Large intestine (tissue), 3 donors: ENCODE results near the gene LCOR. TPM values are rescaled to one million over a fixed set of nuclear protein-coding genes. Genes with fewer than 3 reads are reported as not detected.
A peak's percentile ranks its signal among the peaks of the same experiment; 100 is the strongest.

Experiments used
- DNase-seq, 2 donors: peaks; one replicate each; pipeline versions ENCODE4 v3.0.0 to v3.0.0-alpha.2; 2013
- H3K27ac ChIP-seq: one replicate; pipeline ENCODE4 v1.5.1; 2013; ENCODE audit warnings: low read length
- H3K27me3 ChIP-seq: 2 replicates; pipeline ENCODE4 v1.6.1; 2013; ENCODE audit warnings: low read length; ENCODE audit not compliant: control insufficient read depth, insufficient read depth
- H3K36me3 ChIP-seq: 2 replicates; pipeline ENCODE4 v1.6.1; 2013; ENCODE audit warnings: low read length; ENCODE audit not compliant: control insufficient read depth, insufficient read depth
- H3K4me1 ChIP-seq: one replicate; pipeline ENCODE4 v1.6.1; 2013; ENCODE audit warnings: low read length; ENCODE audit not compliant: control insufficient read depth, insufficient read depth
- H3K4me3 ChIP-seq: one replicate; pipeline ENCODE4 v1.5.1; 2013; ENCODE audit warnings: low read length
- H3K9me3 ChIP-seq: one replicate; pipeline ENCODE4 v1.6.1; 2013; ENCODE audit warnings: mild to moderate bottlenecking, low read depth, low read length, moderate library complexity; ENCODE audit not compliant: control insufficient read depth
- WGBS: methylation state at CpG from one replicate; pipeline ENCODE4 v1.1.5; 2013; ENCODE audit warnings: low lambda C conversion rate; ENCODE audit not compliant: insufficient coverage; 5-methylcytosine and 5-hydroxymethylcytosine counted together
- polyA plus RNA-seq: library from polyadenylated mRNA; unstranded; fragments of 120-200 nt; gene quantifications from one replicate; pipeline ENCODE4 v1.2.1, GENCODE V29; 2013

LCOR gene
- polyA plus RNA-seq, 1 donor, result 46.1 TPM

DNA sequence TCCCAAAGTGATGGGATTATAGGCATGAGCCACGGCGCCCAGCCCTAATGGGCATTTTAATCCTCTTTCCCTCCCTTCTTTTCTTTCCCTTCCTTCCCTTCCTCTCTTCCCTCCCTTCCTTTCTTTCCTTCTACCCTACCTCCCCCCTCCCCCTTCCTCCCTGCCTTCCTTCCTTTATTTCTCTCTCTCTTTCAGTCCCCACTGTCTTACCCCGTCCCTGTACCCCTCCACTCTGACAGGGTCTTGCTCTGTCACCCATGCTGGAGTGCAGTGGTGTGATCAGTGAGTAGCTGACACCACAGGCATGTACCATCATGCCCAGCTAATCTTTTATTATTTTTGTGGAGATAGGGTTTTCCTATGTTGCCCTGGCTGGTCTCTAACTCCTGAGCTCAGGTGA lies 24.2 kb downstream of the LCOR start:
- 95% methylated on average over 3 of the region's 3 CpGs for WGBS
- H3K4me3 ChIP-seq, result no peak overlapping the region
- DNase-seq, result no peak
- peaks cover 2% of the 10 kb centered on the region for H3K4me1 ChIP-seq
- H3K27ac ChIP-seq, result no peak overlapping the region
- peaks cover 22% of the 10 kb centered on the region for H3K36me3 ChIP-seq
- H3K9me3 ChIP-seq, result no peaks in the 10 kb centered on the region
- no peaks in the 10 kb centered on the region for H3K27me3 ChIP-seq

DNA sequence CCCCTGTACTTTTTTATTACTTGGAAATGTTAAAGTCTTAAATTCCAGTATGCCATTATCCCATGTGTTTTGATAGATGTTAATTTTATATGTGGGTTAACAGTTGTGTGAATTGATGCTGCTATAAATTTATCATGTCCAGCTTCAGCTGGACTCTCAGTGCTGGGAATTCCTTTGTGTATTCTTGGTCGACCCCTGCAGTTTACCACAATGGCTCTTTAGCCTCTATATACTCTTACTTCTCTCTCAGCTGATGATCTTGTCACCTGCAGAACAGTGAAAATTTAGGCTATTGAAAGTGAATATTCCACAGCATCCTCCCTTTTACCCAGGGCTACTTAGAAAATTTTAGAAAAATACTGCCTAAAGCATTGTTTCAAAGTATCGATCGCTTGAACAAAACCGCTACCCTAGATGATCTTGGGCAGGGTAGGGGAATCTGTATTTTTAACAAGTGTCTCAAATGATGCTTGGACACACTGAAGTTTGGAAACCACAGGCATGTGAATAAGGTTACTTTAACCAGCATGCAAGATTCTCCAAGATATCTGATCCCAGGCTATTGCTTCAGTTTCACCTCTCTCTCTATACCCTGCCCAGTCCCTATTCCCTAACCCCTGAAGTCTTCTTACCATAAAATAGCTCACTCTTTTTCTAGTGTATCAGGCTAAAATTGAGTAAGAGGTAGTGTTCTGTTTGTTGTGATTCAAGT lies 25.4 kb downstream of the LCOR start:
- 100% methylated on average over 1 of the region's 4 CpGs for WGBS
- H3K9me3 ChIP-seq, result no peaks in the 10 kb centered on the region
- H3K4me3 ChIP-seq, result no peak overlapping the region
- no peaks in the 10 kb centered on the region for H3K27me3 ChIP-seq
- H3K36me3 ChIP-seq, result peaks cover 30% of the 10 kb centered on the region
- H3K4me1 ChIP-seq, result peaks cover 2% of the 10 kb centered on the region
- H3K27ac ChIP-seq, result no peak overlapping the region
- DNase-seq, result no peak

DNA sequence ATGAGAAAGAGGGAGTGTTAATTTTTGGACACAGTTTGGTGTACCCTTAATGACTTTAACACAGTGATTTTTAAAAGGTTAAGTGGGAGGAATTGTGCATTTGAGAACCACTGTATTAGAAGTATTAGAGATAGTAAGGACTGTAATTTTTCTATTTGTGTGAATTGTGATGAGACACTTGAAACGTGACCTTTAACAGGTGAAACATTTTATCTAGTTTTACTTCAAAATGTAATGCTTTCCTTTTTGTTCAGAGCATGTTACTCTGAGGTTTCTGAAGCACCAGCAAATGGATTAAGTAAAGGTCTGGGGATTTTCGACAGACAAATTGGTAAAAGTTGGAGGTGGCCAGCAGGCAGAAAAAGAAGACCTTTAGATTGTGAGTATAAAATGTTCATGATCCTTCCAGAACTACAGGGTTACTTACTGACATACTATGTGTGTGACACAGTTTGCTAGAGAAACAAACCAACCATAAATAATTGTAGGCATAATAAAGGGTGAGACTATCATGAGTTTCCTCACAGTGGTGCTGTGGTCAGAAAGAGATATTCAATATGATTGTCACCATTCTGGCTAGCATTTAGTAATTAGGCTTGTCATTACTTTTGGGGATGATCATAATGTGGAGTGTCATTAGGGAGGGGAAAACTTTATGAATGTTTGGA lies 26.1 kb downstream of the LCOR start:
- H3K27ac ChIP-seq, result no peak overlapping the region
- H3K4me1 ChIP-seq, result peaks cover 2% of the 10 kb centered on the region
- peaks cover 30% of the 10 kb centered on the region for H3K36me3 ChIP-seq
- H3K27me3 ChIP-seq, result no peaks in the 10 kb centered on the region
- no peak overlapping the region for H3K4me3 ChIP-seq
- 75% methylated on average over 2 of the region's 2 CpGs for WGBS
- H3K9me3 ChIP-seq, result no peaks in the 10 kb centered on the region
- no peak for DNase-seq

DNA sequence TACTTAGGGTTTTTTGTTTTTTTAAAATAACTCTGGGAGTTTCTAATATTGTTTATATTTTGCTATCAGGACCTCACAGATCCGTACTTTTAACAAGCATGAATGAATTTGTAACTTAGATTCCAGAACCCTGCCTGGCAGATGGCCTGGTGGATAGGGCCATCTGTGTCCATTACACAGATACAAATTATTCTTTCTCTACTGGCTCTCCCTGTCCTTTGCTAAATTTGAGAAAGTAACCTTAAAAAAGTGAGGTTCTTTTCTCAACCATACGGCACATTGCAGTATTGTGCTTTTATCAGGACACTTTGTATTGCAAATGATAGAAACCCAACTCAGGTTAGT lies 26.6 kb downstream of the LCOR start:
- 71% methylated on average over 1 of the region's 2 CpGs for WGBS
- DNase-seq, result no peak
- H3K4me1 ChIP-seq, result peaks cover 7% of the 10 kb centered on the region
- peaks cover 30% of the 10 kb centered on the region for H3K36me3 ChIP-seq
- no peak overlapping the region for H3K4me3 ChIP-seq
- no peaks in the 10 kb centered on the region for H3K9me3 ChIP-seq
- no peak overlapping the region for H3K27ac ChIP-seq
- no peaks in the 10 kb centered on the region for H3K27me3 ChIP-seq

DNA sequence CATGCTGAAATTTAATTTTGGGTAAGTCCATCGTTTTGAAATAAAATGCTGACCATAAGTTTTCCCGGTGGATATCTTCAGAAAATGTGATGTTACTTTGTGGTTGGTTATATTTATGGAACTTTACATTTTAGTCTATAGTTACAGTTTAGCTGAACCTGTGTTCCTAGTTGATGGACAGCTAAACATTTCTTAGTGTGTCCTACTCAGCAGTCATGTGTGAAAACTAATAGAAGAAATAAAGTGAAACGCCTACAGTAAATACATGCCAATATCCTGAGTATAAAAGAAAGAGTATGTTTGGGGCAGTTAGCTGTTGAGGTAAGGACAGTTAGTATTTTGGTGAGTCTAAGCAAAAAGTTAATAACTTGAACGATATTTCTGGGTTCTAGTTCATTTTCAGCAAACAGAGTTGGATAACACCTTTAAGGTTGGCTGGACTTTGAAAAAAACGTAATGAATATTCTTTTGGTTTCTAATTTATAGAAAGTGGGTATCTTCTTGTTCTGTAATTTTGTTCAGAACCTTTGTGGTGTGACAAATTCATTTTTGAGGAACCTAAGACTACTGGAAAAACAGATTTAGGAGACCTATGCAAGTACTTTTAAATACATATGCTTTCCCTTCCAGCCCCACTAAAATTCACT lies 28.7 kb downstream of the LCOR start:
- Histone ChIP-seq H3K4me1 (peaks cover 23% of the 10 kb centered on the region), H3K9me3 (no peaks in the 10 kb centered on the region), H3K27me3 (no peaks in the 10 kb centered on the region), H3K4me3 (no peak overlapping the region), H3K27ac (no peak overlapping the region), H3K36me3 (peaks cover 30% of the 10 kb centered on the region)
- WGBS, result 94% methylated on average over 2 of the region's 5 CpGs
- DNase-seq, result no peak

DNA sequence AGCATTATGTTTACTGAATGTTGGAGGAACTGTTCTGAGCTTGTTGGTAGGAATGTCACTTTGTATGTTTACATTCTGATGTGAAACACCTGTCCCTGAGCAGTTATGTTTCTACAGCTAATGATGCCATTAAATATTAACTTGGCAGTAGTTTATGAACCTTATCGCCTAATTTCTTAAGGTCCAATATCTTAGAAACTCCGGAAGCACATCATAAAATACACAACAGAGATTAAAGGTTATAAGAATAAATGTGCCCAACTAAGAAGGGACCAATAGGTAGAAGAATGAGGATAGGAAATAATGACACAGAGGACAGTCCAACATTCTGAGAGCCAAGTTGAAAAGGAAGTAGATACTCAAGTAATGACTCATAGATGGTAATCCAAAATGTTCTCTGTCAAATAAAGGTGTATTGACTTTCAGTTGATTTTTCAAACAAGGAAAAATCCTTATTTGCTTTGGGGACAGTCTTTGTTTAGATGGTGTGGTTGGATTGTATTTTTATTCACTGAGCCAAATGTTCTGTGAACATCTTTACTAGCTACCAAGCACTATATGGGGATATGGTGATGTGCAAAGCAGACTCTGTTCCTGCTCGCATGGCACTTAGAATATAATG lies 31.9 kb downstream of the LCOR start:
- Histone ChIP-seq H3K27me3 (no peaks in the 10 kb centered on the region), H3K27ac (peak overlapping the region; percentile 81), H3K9me3 (no peaks in the 10 kb centered on the region), H3K36me3 (peaks cover 23% of the 10 kb centered on the region), H3K4me1 (peaks cover 24% of the 10 kb centered on the region), H3K4me3 (no peak overlapping the region)
- WGBS, result 18% methylated on average over 2 of the region's 3 CpGs
- peak; percentile 78 to 93 for DNase-seq

DNA sequence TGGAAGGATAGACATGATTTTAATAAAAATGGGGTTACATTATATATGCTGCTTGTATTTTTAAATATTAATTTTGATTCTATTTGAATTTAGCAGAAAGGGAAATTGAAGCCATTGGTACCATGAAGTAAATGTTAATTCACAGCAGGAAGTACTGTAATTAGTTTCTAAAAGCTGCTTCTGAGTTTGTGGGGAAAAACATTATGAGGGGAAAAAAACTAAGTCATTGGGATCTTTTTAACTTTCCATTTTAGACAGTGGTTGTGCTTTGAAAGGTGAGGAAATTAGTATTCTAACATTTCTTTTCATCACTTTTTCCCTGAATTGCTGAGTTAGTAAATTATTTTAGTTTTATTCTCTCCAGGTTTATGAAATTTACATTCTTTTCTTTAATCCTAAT lies 41.0 kb downstream of the LCOR start:
- Histone ChIP-seq H3K27ac (no peak overlapping the region), H3K4me1 (peaks cover 3% of the 10 kb centered on the region), H3K36me3 (no peaks in the 10 kb centered on the region), H3K9me3 (no peaks in the 10 kb centered on the region), H3K27me3 (no peaks in the 10 kb centered on the region), H3K4me3 (no peak overlapping the region)
- DNase-seq, result no peak

DNA sequence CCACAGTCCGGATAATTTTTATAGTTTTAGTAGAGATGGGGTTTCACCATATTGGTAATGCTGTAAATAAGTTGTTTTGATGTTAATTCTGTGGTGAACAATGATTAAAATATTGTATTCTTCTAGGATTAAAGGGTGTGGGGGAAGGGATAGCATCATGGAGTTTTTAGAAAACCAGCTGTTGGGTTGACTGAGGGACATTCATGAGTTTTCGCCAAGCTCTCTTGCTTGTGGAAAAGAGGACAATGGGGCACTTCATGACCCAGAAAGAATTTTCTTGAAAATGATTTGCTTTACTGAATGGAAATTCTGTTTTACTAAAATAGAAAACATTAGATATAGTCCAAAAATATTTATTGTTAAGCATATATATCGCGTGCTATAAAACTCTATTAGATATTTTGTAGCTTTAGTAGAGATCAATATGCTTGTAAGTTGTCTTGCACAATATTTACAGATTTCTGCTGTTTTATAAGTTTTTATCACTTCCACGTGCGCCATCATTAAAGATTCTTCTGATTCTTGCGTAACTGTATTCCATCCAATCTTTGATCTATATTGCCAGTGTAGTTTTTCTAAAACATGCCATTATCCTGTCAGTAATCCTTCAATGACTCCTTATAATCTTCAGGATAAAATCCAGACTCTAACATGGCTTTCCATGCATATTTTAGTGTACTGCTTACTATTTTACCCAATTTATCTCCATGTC lies 41.8 kb downstream of the LCOR start:
- peaks cover 3% of the 10 kb centered on the region for H3K4me1 ChIP-seq
- no peak overlapping the region for H3K4me3 ChIP-seq
- no peak for DNase-seq
- H3K36me3 ChIP-seq, result no peaks in the 10 kb centered on the region
- H3K27me3 ChIP-seq, result no peaks in the 10 kb centered on the region
- no peaks in the 10 kb centered on the region for H3K9me3 ChIP-seq
- 100% methylated on average over 3 of the region's 7 CpGs for WGBS
- H3K27ac ChIP-seq, result peak overlapping the region; percentile 2

DNA sequence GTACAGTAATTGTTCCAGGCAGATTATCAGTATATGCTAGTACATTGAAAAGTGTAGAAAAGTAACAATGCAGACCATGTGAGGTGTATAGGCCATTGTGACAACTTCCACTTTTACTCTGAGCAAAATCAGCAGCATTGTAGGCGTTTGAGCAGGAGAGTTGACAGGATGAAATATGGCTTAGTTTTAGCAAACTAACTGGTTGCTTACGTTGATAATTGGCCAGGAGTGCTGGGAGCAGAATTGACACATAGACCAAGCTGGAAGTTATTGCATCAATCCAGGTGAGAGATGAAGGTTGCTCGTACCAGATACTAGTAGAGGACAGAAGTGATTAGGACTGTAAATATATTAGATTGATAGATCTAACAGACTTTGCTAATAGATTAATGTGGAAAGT lies 46.0 kb downstream of the LCOR start:
- H3K27ac ChIP-seq, result no peak overlapping the region
- WGBS, result 0% methylated on average over 1 of the region's 3 CpGs

DNA sequence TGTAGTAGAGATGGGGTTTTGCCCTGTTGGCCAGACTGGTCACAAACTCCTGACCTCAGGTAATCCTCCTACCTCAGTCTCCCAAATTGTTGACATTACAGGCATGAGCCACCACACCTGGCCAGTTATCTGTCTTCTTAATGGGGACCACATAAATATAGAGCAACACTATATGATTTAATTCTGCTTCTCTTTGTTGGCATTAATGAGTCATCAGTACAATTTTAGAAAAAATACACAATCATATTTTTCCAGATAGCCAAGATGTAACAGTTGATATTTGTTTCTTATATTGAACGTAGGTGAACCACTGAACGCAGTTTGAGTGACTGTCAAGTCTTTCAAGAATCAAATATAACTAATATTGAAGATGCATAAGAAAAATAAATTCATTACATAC lies 48.5 kb downstream of the LCOR start:
- Histone ChIP-seq H3K4me1 (peaks cover 3% of the 10 kb centered on the region), H3K9me3 (no peaks in the 10 kb centered on the region), H3K27me3 (no peaks in the 10 kb centered on the region), H3K4me3 (no peak overlapping the region), H3K27ac (no peak overlapping the region), H3K36me3 (no peaks in the 10 kb centered on the region)
- DNase-seq, result no peak
- WGBS, result no CpG with 5 or more reads among the region's 2 CpGs

More for the DNA sequence above, 46.0 kb downstream of the LCOR start:
- Histone ChIP-seq H3K4me1 (peaks cover 3% of the 10 kb centered on the region), H3K36me3 (no peaks in the 10 kb centered on the region), H3K4me3 (no peak overlapping the region), H3K9me3 (no peaks in the 10 kb centered on the region), H3K27me3 (no peaks in the 10 kb centered on the region)
- DNase-seq, result peak; percentile 12 to 59
